ENCODE measurements around the gene FIGNL2. TPM values are rescaled to one million over a fixed set of nuclear protein-coding genes. Genes with fewer than 3 reads are reported as not detected.
A peak's percentile ranks its signal among the peaks of the same experiment; 100 is the strongest.

FIGNL2 gene
- total and polyA plus RNA-seq, 2 of the 4 experiments (the other 2 are of a cell fraction) = under 0.01 to 0.12 TPM

GRCh38 chr12:51889216-51890132 lies 41.0 kb upstream of the FIGNL2 start:
- Histone ChIP-seq H3K4me2 (ENCODE audit: low read depth, low read length) (no peak overlapping the region), H3K4ac (ENCODE audit: low read depth, low read length) (peak overlapping the region; percentile 42), H2AK9ac (replicated peaks; ENCODE audit: low read depth, low read length, poor library complexity) (peak overlapping the region; percentile 29), H4K20me1 (ENCODE audit: insufficient read depth, low read length) (no peaks in the 10 kb centered on the region), H3K79me1 (ENCODE audit: low read depth in 1 of 2, low read length in 2 of 2) (no peaks in the 10 kb centered on the region), H3K56ac (ENCODE audit: extremely low read depth, insufficient read depth, low read length) (no peak overlapping the region), H2AFZ (replicated peaks; ENCODE audit: low read length, poor library complexity) (peak overlapping the region; percentile 80), H2BK20ac (ENCODE audit: low read depth, low read length) (no peak overlapping the region), H3K27me3 (ENCODE audit: control insufficient read depth, insufficient read depth, low read length) (no peaks in the 10 kb centered on the region), H3K18ac (ENCODE audit: low read depth, low read length) (no peak overlapping the region; the same call in 1 of the 2 replicates), H3K9ac (ENCODE audit: low read depth, low read length) (no peak overlapping the region), H3K27ac (ENCODE audit: insufficient read depth, low read length) (no peak overlapping the region), H3K4me1 (ENCODE audit: control insufficient read depth, insufficient read depth, low read length) (peaks cover 6% of the 10 kb centered on the region), H3K14ac (replicated peaks; ENCODE audit: low read depth, low read length) (no peak overlapping the region), H3K9me1 (ENCODE audit: insufficient read depth, low read length) (peaks cover 2% of the 10 kb centered on the region; the same call in 1 of the 2 replicates), H2BK15ac (ENCODE audit: low read depth, low read length) (no peak overlapping the region; the same call in 2 of the 3 replicates), H2BK120ac (ENCODE audit: low read depth, low read length) (peak overlapping the region; percentile 40; the same call in 1 of the 2 replicates), H3K36me3 (ENCODE audit: control insufficient read depth, insufficient read depth, low read length) (no peaks in the 10 kb centered on the region), H2BK5ac (ENCODE audit: low read depth, low read length, poor library complexity, severe bottlenecking) (no peak overlapping the region), H4K8ac (ENCODE audit: low read depth in 2 of 2, low read length in 2 of 2) (peak overlapping the region in 1 of 2 experiments; percentile 20; a peak in 1 of 4 replicates), H3K4me3 (ENCODE audit: insufficient read depth, low read depth, low read length) (no peak overlapping the region), H3K9me3 (ENCODE audit: control insufficient read depth, insufficient read depth, low read length) (no peaks in the 10 kb centered on the region), H3K23ac (ENCODE audit: low read depth, low read length) (no peak overlapping the region), H4K91ac (ENCODE audit: insufficient read depth, low read depth, low read length) (no peak overlapping the region; the same call in 1 of the 2 replicates), H2AK5ac (ENCODE audit: low read depth, low read length) (peak overlapping the region; percentile 72), H4K5ac (ENCODE audit: low read depth, low read length) (no peak overlapping the region; the same call in 1 of the 2 replicates)
- no peak for ATAC-seq (ENCODE audit: low read depth)
- dilution Hi-C loops (cut with HindIII; ENCODE audit: low sequenced_read_pairs, unreplicated experiment) = no loop called here
- no peak for TF ChIP-seq CHD1 (IDR thresholded peaks at IDR 0.05; ENCODE audit: low read depth, low read length)
- peak; percentile 31; the same call in 1 of the 2 replicates for TF ChIP-seq CTCF (conservative IDR thresholded peaks at IDR 0.05; ENCODE audit: low read depth, low read length)
- no peak for TF ChIP-seq USF2 (IDR thresholded peaks at IDR 0.05; ENCODE audit: low read depth, low read length)
- no peak for TF ChIP-seq POLR2A (IDR thresholded peaks at IDR 0.05; ENCODE audit: low read depth, low read length)
- TF ChIP-seq RAD21 (IDR thresholded peaks at IDR 0.05; ENCODE audit: low read length) = 0 out of 2 replicates have a peak, but pooled peaks have one; percentile 7
- POLR2A ChIA-PET (ENCODE audit: unreplicated experiment) = interaction anchor here (0.9 kb wide), 1 partner anchor 10 kb away, joined by 22 read pairs; no protein-coding TSS in a partner anchor
- in situ Hi-C loops (cut with MboI; ENCODE audit: low sequenced_read_pairs) = loop anchor here (5.0 kb wide), 1 partner anchor 88 kb away; no protein-coding TSS in a partner anchor
- CTCF ChIA-PET = interaction anchor here (0.6 kb wide), 1 partner anchor 93 kb away, joined by 3 read pairs; no protein-coding TSS in a partner anchor
- no TSS peak for BruUV-seq (replicated peaks)
- intact Hi-C loops (cut with micrococcal nuclease) = loop anchor here (5.0 kb wide), 1 partner anchor 133 kb away; no protein-coding TSS in a partner anchor
- no peak for DNase-seq
- 80% methylated on average over 4 of the region's 21 CpGs; no CpG with 5 or more reads in 1 of the 2 experiments for WGBS, 2 experiments (ENCODE audit: extremely low coverage in 2 of 2, insufficient read length in 1 of 2)

All from IMR-90 (cell line).